A549 treated with AZD2906 at 1 μM for 4 hours (cell line): ENCODE results near the gene TMEM141. TPM values are rescaled to one million over a fixed set of nuclear protein-coding genes. Genes with fewer than 3 reads are reported as not detected.

Experiments
- total RNA-seq: library from RNA; stranded (reverse); fragments of 200-300 nt; extraction: Qiagen RNA extraction; gene quantifications from 5 replicates; pipeline ENCODE4 v1.2.3, GENCODE V29; 2022

TMEM141 gene
- 64.4 to 82.3 TPM (median 79.7 TPM) in 5 replicates for total RNA-seq

DNA sequence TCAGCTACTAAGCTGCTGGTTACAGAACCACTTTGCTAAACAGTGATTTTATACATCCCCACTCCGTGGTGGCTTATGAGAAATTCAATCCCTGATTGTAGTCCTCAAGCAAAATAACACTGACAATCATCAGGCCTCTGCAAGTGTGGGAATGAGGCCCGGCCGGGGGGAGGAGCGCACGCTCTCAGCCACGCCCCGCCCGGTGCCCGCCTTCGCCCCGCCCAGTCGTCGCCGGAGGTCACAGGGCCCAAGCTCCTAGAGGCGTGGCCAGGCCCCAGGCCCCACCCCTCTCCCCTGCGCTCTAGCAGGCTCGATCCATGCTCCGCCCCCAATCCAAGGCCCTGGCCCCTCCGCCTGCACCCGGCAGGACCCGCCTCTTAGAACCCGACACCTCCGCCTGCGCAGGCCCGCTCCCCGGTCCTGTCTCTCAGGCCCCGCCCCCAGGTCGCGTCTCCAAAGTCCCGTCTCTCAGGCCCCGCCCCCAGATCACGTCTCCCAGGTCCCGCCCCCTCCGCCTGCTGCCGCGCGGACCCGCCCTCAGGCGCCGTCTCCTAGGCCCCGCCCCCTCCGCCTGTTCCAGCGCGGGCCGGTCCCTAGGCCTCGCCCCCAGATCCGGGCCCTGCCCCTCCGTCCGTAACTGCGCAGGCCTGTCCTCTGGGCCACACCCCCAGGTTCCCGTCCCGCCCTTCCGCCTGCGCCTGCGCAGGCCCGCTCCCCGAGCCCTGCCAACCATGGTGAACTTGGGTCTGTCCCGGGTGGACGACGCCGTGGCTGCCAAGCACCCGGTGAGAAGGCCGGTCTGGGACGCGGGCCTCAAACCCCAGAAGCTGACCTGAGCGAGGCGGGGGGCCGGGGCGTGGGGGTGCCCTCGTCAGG, at the start of gene TMEM141:
TSS of gene TMEM141 (plus strand) at position 705 of the 876 bp plus-strand sequence. CDS start at position 732, 27 bp downstream.

DNA sequence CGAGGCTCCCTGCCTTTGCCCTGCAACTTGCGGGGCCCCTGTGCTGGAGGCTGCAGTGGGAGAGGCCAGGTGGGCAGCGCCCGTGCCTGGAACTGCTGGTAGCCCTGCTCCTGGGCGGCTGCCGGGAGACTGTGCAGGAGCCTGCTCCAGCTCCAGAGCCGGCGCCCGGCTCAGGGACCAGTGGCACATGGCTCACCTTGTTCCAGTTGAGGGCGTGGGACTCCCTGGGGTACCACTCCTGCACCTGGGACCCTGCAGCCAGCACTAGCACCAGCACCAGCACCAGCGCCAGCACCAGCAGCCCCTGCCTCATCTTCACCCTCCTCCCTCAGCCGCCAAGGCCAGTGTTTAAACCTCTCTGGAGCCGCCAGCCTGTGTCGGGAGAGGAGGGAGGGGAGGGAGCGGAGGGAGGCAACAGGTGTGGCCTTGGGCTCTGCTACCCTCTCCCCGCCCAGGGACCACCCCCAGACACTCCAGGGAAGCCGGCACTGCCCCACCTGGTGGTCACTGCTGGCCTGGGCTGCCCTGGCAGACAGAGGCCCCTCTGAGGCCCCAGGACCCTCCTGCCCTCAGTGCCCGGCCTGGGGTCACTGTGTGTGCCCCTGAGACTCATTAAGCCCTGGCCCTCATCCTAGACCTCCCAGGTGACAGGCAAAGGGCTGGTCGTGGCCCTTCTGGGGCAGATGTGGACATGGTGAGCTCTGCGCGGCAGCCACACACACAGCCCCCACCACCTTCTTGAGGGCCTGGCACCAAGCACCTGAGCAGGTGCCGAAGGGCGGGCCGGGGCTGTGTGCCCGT, 48.4 kb upstream of the TMEM141 start, which contains the start of gene LCN10:
TSS of gene LCN10 (minus strand) at position 350 of the 801 bp plus-strand sequence. CDS start at position 313, 37 bp downstream.

DNA sequence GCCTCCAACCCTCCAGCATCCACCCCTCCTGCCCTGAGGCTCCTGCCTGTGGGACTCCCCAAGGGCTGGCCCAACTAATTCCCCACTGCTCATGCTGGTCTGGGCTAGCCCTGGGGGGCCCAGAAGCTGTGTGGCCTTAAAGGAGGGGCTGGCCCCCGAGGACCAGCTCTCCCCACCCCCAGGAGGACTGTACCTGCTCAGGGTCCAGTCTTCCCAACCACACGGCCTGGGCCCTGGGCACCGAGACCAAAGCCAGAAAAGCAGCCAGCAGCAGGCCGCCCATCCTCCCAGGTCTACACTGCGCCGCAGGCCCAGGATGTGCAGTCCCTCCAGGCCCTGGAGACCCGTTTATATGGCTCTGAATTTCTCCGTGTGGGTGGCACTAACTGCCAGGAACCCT, 42.9 kb upstream of the TMEM141 start, which contains the start of gene LCN6:
TSS of gene LCN6 (minus strand) at position 325 of the 400 bp plus-strand sequence. CDS start at position 283, 42 bp downstream.

DNA sequence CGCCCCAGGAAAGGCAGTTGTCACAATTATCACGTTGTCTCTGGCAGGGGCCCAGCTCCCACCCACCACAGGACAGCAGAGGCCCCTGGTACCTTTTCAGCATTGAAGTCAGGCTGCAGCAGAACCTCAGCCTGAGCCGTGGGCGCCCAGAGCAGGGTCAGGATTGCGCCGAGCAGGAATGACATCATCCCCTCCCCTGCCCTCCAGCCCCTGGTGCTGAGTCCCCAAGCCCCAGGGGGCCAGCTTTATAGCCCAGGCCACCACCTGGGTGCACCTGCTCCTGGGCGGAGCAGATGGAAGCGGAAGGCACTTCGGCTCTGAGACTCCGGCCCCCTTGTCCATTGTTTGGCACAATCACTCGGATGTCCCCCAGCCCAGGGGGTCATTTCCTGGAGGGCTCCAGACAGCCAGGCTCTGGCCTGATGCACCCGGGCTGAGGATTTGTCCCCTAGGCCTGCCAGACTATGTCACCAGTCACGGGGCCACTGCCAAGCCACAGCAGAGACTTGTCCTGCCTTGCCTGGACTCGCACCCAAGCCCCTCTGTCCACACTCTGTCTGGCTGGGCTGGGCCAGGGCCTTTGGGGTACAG, 26.7 kb upstream of the TMEM141 start, which contains the start of gene LCN15:
TSS of gene LCN15 (minus strand) at position 218 of the 591 bp plus-strand sequence. CDS start at position 188, 30 bp downstream.

DNA sequence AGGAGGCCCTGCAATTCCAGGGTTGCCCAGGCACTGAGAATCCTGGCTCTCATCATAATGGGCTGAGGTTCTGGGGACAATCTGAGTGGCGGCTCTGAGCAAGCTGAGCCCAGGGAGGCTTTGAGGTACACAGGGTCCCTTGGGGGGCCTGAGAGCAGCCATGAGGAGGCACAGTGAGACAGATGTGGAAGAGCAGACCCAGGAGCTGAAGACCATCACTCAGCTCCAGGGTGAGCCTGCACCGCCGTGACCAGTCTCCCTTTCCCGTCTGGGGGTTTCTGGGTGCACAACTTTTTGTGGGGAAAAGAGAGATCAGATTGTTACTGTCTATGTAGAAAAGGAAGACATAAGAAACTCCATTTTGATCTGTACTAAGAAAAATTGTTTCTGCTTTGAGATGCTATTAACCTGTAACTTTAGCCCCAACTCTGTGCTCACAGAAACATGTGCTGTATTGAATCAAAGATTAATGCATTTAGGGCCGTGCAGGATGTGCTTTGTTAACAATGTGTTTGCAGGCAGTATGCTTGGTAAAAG, 5.2 kb downstream of the TMEM141 start, which contains the start of gene CCDC183:
TSS of gene CCDC183 (plus strand) at position 101 of the 537 bp plus-strand sequence. CDS start at position 161, 60 bp downstream.

DNA sequence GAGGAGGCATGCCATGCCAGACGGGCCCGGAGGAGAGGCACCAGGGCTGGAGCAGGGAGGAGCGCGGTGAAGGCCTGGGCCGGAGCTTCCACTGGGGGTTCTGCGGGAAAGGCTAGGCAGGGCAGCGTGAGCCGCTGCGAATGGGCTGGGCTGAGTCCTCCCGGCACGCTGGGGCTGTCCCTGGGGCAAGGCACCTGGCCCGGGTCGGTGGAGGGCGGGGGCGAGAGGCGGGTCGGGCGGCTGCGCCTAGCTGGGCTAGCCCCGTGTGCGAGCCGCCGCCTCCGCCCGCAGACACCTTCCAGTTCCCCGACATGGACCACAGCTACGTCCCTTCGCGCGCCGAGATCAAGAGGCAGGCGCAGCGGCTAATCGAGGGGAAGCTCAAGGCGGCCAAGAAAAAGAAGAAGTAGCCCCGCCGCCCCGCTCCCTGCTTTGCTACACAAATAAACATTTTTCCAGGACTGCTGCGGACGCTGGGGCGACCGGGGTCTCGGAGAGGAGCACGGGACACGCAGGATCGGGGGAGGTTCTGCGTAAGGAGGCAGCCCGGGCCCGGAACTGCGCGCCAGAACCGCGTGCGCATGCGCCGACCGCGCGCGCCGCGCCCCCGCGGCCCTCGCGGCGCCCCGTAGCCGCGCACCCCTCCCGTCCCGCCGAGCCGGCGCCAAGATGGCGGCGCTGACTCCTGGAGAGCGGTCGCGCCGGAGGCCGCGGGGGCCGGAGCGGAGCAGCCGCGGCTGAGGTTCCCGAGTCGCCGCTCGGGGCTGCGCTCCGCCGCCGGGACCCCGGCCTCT, 16.3 kb downstream of the TMEM141 start, which contains the start of gene RABL6:
TSS of gene RABL6 (plus strand) at position 668 of the 794 bp plus-strand sequence. CDS start 249 bp downstream, outside the sequence.

DNA sequence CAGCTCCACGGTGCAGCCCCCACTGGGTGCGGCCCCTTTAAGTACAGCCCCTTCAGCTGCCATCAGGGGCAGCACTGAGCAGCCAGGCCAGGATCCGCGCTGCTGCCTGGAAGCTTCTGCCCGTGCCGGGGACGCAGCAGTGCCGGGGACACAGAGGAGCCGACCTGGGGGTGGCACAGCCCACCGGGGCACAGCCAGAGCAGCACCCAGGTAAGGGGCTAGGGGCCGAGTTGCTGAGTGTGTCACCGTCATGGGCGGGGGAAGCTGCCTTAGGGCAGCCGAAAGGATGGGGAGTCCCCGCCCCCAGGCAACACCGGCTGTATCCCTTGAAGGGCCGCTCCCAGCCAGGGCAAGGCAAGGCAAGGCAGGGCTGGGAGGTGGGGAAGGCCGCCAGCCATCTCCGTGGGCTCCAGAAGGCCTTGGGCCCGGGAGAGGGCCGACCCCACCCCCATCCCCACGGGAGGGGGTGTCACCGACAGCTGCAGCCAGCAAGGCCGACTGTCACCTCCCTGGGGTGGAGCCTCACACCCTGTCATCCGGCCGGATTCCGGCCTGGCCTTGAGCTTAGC, 51.3 kb downstream of the TMEM141 start, which contains the start of gene AJM1:
TSS of gene AJM1 (plus strand) at position 99 of the 569 bp plus-strand sequence. CDS start 1,937 bp downstream, outside the sequence.

Other genes with a start within 250 kb of the TMEM141 start
- gene NOTCH1, start 245.3 kb upstream of the TMEM141 start, total RNA-seq, result 9.4 to 12.4 TPM (median 11.2 TPM) in 5 replicates
- 38.6 to 58.2 TPM (median 57.2 TPM) in 5 replicates for gene EGFL7, start 128.4 kb upstream of the TMEM141 start, total RNA-seq
- 71.0 to 109 TPM (median 106 TPM) in 5 replicates for gene AGPAT2, start 103.9 kb upstream of the TMEM141 start, total RNA-seq
- gene DIPK1B, start 78.8 kb upstream of the TMEM141 start, total RNA-seq, result 6.1 to 9.8 TPM (median 9.3 TPM) in 5 replicates
- 0.03 to 0.14 TPM in 2 of 5 replicates, not detected in the others for gene LCN10, start 48.4 kb upstream of the TMEM141 start, total RNA-seq
- not detected in 5 replicates for gene LCN6, start 42.8 kb upstream of the TMEM141 start, total RNA-seq
- gene LCN8, start 33.1 kb upstream of the TMEM141 start, total RNA-seq, result not detected in 5 replicates
- gene LCN15, start 26.8 kb upstream of the TMEM141 start, total RNA-seq, result 0.05 to 0.09 TPM (median 0.09 TPM) in 3 of 5 replicates, not detected in the others
- 0.19 to 0.38 TPM (median 0.28 TPM) in 5 replicates for gene CCDC183, start 5.0 kb downstream of the TMEM141 start, total RNA-seq
- 63.0 to 83.9 TPM (median 80.3 TPM) in 5 replicates for gene RABL6, start 16.6 kb downstream of the TMEM141 start, total RNA-seq
- 3.7 to 4.5 TPM (median 4.1 TPM) in 5 replicates for gene AJM1, start 51.1 kb downstream of the TMEM141 start, total RNA-seq
- gene PHPT1, start 58.1 kb downstream of the TMEM141 start, total RNA-seq, result 250 to 343 TPM (median 299 TPM) in 5 replicates
- gene MAMDC4, start 61.0 kb downstream of the TMEM141 start, total RNA-seq, result 1.5 to 4.6 TPM (median 3.8 TPM) in 5 replicates
- gene EDF1, start 75.0 kb downstream of the TMEM141 start, total RNA-seq, result 415 to 505 TPM (median 466 TPM) in 5 replicates
- gene TRAF2, start 95.2 kb downstream of the TMEM141 start, total RNA-seq, result 37.2 to 59.4 TPM (median 50.2 TPM) in 5 replicates
- 65.5 to 105 TPM (median 98.0 TPM) in 5 replicates for gene FBXW5, start 153.4 kb downstream of the TMEM141 start, total RNA-seq
- gene C8G, start 153.9 kb downstream of the TMEM141 start, total RNA-seq, result 0.87 to 1.4 TPM (median 1.3 TPM) in 5 replicates
- gene LCN12, start 160.9 kb downstream of the TMEM141 start, total RNA-seq, result 0.58 to 2.4 TPM (median 1.5 TPM) in 5 replicates
- 0.47 to 1.4 TPM (median 0.62 TPM) in 5 replicates for gene PTGDS, start 186.2 kb downstream of the TMEM141 start, total RNA-seq
- 0.07 to 0.24 TPM (median 0.18 TPM) in 5 replicates for gene LCNL1, start 191.6 kb downstream of the TMEM141 start, total RNA-seq
- 42.6 to 85.1 TPM (median 74.1 TPM) in 5 replicates for gene PAXX, start 201.1 kb downstream of the TMEM141 start, total RNA-seq
- gene CLIC3, start 205.2 kb downstream of the TMEM141 start, total RNA-seq, result 3.2 to 7.2 TPM (median 5.6 TPM) in 5 replicates
- gene ABCA2, start 236.9 kb downstream of the TMEM141 start, total RNA-seq, result 19.1 to 28.9 TPM (median 24.6 TPM) in 5 replicates
- 0.06 to 0.07 TPM (median 0.06 TPM) in 4 of 5 replicates, not detected in the other for gene FUT7, start 240.7 kb downstream of the TMEM141 start, total RNA-seq